ENCODE data around the gene NDUFA8.

DNA sequence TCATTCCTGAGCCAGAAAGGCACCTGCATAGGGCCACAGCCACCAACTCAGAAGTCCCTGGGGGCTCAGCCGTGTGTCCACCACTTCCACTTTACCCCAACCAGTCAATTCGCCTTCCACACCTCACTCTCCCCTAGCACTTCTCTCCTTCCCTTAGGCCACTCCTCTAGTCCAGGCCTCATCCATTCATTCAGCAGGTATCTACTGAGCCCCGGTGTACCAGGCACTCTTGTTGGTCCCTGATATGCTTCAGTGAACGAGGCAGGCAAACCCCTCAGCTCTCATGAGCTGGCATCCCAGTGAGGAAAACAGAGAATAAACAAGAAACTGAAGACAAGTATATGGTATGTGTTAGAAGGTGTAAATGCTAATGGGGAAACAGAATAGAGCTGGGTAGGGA, 28.7 kb downstream of the NDUFA8 start:
- TF ChIP-seq, protein P1, sequence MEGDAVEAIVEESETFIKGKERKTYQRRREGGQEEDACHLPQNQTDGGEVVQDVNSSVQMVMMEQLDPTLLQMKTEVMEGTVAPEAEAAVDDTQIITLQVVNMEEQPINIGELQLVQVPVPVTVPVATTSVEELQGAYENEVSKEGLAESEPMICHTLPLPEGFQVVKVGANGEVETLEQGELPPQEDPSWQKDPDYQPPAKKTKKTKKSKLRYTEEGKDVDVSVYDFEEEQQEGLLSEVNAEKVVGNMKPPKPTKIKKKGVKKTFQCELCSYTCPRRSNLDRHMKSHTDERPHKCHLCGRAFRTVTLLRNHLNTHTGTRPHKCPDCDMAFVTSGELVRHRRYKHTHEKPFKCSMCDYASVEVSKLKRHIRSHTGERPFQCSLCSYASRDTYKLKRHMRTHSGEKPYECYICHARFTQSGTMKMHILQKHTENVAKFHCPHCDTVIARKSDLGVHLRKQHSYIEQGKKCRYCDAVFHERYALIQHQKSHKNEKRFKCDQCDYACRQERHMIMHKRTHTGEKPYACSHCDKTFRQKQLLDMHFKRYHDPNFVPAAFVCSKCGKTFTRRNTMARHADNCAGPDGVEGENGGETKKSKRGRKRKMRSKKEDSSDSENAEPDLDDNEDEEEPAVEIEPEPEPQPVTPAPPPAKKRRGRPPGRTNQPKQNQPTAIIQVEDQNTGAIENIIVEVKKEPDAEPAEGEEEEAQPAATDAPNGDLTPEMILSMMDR (IDR thresholded peaks at IDR 0.05), result no peak
- TF ChIP-seq POLR2AphosphoS5 (IDR thresholded peaks at IDR 0.05; ENCODE audit: insufficient read depth in 1 of 2, low read depth in 1 of 2), result no peak
- no peak for TF ChIP-seq POLR2A (IDR thresholded peaks at IDR 0.05)

All from vagina (tissue), 2 donors.